GM12892 (cell line): Measurements from ENCODE around the gene SPON1.

Source experiments
- POLR2A ChIP-seq: IDR thresholded peaks from 2 replicates; pipeline ENCODE4 v1.6.1; 2011; ENCODE audit warnings: low read depth, low read length, control low read depth
- POLR2AphosphoS5 ChIP-seq: IDR thresholded peaks from 2 replicates; pipeline ENCODE4 v1.6.1; 2011; ENCODE audit warnings: low read depth, low read length, control low read depth
- TAF1 ChIP-seq: IDR thresholded peaks from 2 replicates; pipeline ENCODE4 v1.6.1; 2011; ENCODE audit warnings: low read depth, mild to moderate bottlenecking, control low read depth, low read length, borderline replicate concordance

GRCh38 chr11:14240221-14240620 is 277.7 kb downstream of the SPON1 start:
- TF ChIP-seq TAF1 (no peak), POLR2A (no peak), POLR2AphosphoS5 (no peak)
